Caco-2 (cell line): ENCODE measurements around the gene NRXN2. TPM values are rescaled to one million over a fixed set of nuclear protein-coding genes. Genes with fewer than 3 reads are reported as not detected.

Experiments used
- BruUV-seq: library from RNA; stranded (reverse); fragments of 400-500 nt; replicated peaks from 2 replicates; lab custom pipeline; 2021; lab: Mats Ljungman, UMichigan
- CTCF ChIA-PET: fragments of 300-600 bp; sonication (Branson Sonifier 250); formaldehyde crosslinking; loops from one replicate; lab custom pipeline; 2022; ENCODE audit warnings: antibody characterized with exemption; lab: Charles Lee
- POLR2A ChIA-PET: fragments of 300-600 bp; sonication (Branson Sonifier 250); formaldehyde crosslinking; loops from one replicate; lab custom pipeline; 2022; ENCODE audit warnings: antibody characterized with exemption; lab: Charles Lee
- DNase-seq, 2 experiments: peaks; one replicate each; pipeline versions ENCODE4 v3.0.0 to v3.0.0-alpha.2; 2020 to 2022
- H3K27me3 ChIP-seq: replicated peaks from 2 replicates; pipeline ENCODE4 v1.6.0; 2011; ENCODE audit warnings: low read length; ENCODE audit not compliant: control insufficient read depth, insufficient read depth
- H3K36me3 ChIP-seq: 2 replicates; pipeline ENCODE4 v1.5.1; 2011; ENCODE audit warnings: low read length; ENCODE audit not compliant: control insufficient read depth, insufficient read depth
- H3K4me1 ChIP-seq: fragments of 250-450 bp; sonication (Bioruptor Pico); 2 replicates; pipeline ENCODE4 v1.5.1; 2020; ENCODE audit warnings: mild to moderate bottlenecking
- H3K4me3 ChIP-seq: 2 replicates; pipeline ENCODE4 v1.5.1; 2011; ENCODE audit warnings: low read depth, mild to moderate bottlenecking, control low read depth, low read length
- H3K9me3 ChIP-seq: fragments of 250-450 bp; sonication (Bioruptor Pico); 2 replicates; pipeline ENCODE4 v1.5.1; 2020; ENCODE audit warnings: mild to moderate bottlenecking, moderate library complexity
- H3K27ac Mint-ChIP-seq: one replicate; pipeline ENCODE4 v1.8.0; 2022; ENCODE audit warnings: mixed read lengths; ENCODE audit not compliant: unreplicated experiment
- H3K27me3 Mint-ChIP-seq: one replicate; pipeline ENCODE4 v1.8.0; 2022; ENCODE audit warnings: mixed read lengths; ENCODE audit not compliant: insufficient read depth, unreplicated experiment
- H3K36me3 Mint-ChIP-seq: one replicate; pipeline ENCODE4 v1.8.0; 2022; ENCODE audit warnings: mild to moderate bottlenecking, mixed read lengths; ENCODE audit not compliant: insufficient read depth, unreplicated experiment
- H3K4me1 Mint-ChIP-seq: one replicate; pipeline ENCODE4 v1.8.0; 2022; ENCODE audit warnings: low read depth, mixed read lengths; ENCODE audit not compliant: unreplicated experiment
- H3K4me3 Mint-ChIP-seq: one replicate; pipeline ENCODE4 v1.8.0; 2022; ENCODE audit warnings: mild to moderate bottlenecking, moderate library complexity, mixed read lengths; ENCODE audit not compliant: unreplicated experiment
- H3K9me3 Mint-ChIP-seq: one replicate; pipeline ENCODE4 v1.8.0; 2022; ENCODE audit warnings: mixed read lengths; ENCODE audit not compliant: unreplicated experiment
- intact Hi-C: fragments of 100-400 bp; cut with micrococcal nuclease; formaldehyde crosslinking; loops from one replicate; pipeline ENCODE4 v1.10.0; 2022; ENCODE audit not compliant: unreplicated experiment
- total RNA-seq: library from RNA; stranded (reverse); gene quantifications from 2 replicates; pipeline ENCODE4 v1.2.3, GENCODE V29; 2022
- TF ChIP-seq, protein P1 (sequence below), 2 experiments: fragments of 200-600 bp in 1 of 2; IDR thresholded peaks; 1 replicate in 1 of 2; 2 replicates in 1 of 2; pipeline versions ENCODE4 v1.5.1 to v1.8.0; 2011 to 2022; ENCODE audit warnings: antibody characterized with exemption in 1 of 2, control low read depth in 1 of 2, inconsistent platforms in 1 of 2, low read depth in 1 of 2, low read length in 1 of 2, mild to moderate bottlenecking in 1 of 2, moderate library complexity in 1 of 2; ENCODE audit not compliant: insufficient read depth in 1 of 2, severe bottlenecking in 1 of 2, unreplicated experiment in 1 of 2

NRXN2 gene
- total RNA-seq, 1 experiment from 2014 or later = 7.6 TPM

GRCh38 chr11:64698427-64698826 is 24.6 kb downstream of the NRXN2 start:
- no peaks in the 10 kb centered on the region for H3K36me3 Mint-ChIP-seq
- H3K9me3 Mint-ChIP-seq = no peaks in the 10 kb centered on the region
- no peak for DNase-seq
- H3K4me3 Mint-ChIP-seq = no peak overlapping the region
- no TSS peak for BruUV-seq
- TF ChIP-seq, protein P1, sequence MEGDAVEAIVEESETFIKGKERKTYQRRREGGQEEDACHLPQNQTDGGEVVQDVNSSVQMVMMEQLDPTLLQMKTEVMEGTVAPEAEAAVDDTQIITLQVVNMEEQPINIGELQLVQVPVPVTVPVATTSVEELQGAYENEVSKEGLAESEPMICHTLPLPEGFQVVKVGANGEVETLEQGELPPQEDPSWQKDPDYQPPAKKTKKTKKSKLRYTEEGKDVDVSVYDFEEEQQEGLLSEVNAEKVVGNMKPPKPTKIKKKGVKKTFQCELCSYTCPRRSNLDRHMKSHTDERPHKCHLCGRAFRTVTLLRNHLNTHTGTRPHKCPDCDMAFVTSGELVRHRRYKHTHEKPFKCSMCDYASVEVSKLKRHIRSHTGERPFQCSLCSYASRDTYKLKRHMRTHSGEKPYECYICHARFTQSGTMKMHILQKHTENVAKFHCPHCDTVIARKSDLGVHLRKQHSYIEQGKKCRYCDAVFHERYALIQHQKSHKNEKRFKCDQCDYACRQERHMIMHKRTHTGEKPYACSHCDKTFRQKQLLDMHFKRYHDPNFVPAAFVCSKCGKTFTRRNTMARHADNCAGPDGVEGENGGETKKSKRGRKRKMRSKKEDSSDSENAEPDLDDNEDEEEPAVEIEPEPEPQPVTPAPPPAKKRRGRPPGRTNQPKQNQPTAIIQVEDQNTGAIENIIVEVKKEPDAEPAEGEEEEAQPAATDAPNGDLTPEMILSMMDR (IDR thresholded peaks at IDR 0.05; ENCODE audit: insufficient read depth in 1 of 2, low read depth in 1 of 2, low read length in 1 of 2, severe bottlenecking in 1 of 2, unreplicated experiment in 1 of 2) = no peak
- no peak overlapping the region for H3K27ac Mint-ChIP-seq
- POLR2A ChIA-PET = no interaction called here
- intact Hi-C loops = no loop called here
- Histone ChIP-seq H3K9me3 (no peaks in the 10 kb centered on the region), H3K27me3 (peaks cover 2% of the 10 kb centered on the region; the same call in 1 of the 2 replicates), H3K4me3 (no peak overlapping the region), H3K36me3 (no peaks in the 10 kb centered on the region), H3K4me1 (no peaks in the 10 kb centered on the region)
- peaks cover 9% of the 10 kb centered on the region for H3K4me1 Mint-ChIP-seq
- CTCF ChIA-PET = no interaction called here
- peaks cover 9% of the 10 kb centered on the region for H3K27me3 Mint-ChIP-seq

DNA sequence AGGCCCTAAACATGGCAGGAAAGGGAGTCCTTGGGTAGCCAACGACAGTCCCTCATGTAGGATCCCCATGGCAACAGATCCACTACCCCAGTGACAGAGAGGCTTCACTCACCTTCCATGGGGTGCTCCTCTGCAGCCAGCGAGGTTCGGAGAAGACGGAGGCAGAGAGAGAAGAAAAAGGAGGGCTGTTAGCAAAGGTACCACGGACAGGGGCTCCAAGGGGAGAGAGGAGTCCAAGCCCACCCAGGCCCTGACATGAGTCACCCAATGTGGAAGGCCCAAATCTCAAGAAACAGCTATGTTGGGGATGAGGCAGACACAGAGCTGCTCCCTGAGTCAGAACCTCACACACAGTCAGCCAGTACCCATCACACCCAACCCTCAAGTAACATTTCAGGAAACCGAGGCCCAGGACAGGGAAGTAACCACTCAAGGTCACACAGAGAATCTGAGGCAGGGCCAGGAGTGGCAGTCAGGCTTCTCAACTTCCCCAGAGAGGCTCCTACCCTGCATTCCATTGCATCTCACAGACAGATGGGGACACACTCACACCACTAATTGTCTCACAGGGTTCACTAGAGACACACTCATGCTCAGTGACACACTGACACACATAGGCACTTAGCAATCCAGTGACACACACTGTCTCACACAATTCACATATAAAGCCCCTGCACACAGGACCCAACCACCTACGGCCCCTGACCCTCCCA is 25.2 kb downstream of the NRXN2 start:
- H3K9me3 Mint-ChIP-seq = no peaks in the 10 kb centered on the region
- H3K36me3 Mint-ChIP-seq = no peaks in the 10 kb centered on the region
- H3K9me3 ChIP-seq = no peaks in the 10 kb centered on the region
- intact Hi-C loops = no loop called here
- no TSS peak for BruUV-seq
- peaks cover 9% of the 10 kb centered on the region for H3K4me1 Mint-ChIP-seq
- H3K36me3 ChIP-seq = no peaks in the 10 kb centered on the region
- TF ChIP-seq, protein P1 (IDR thresholded peaks at IDR 0.05; ENCODE audit: insufficient read depth in 1 of 2, low read depth in 1 of 2, low read length in 1 of 2, severe bottlenecking in 1 of 2, unreplicated experiment in 1 of 2) = no peak
- no peak overlapping the region for H3K4me3 ChIP-seq
- H3K4me3 Mint-ChIP-seq = no peak overlapping the region
- ChIA-PET POLR2A (no interaction called here), CTCF (interaction anchor here (1.1 kb wide), 1 partner anchor 343 kb away, joined by 3 read pairs; no protein-coding TSS in a partner anchor)
- no peaks in the 10 kb centered on the region for H3K4me1 ChIP-seq
- no peak overlapping the region for H3K27ac Mint-ChIP-seq
- H3K27me3 ChIP-seq = peaks cover 2% of the 10 kb centered on the region; the same call in 1 of the 2 replicates
- H3K27me3 Mint-ChIP-seq = peaks cover 15% of the 10 kb centered on the region
- no peak for DNase-seq

GRCh38 chr11:64696045-64696444 is 27.0 kb downstream of the NRXN2 start:
- POLR2A ChIA-PET = no interaction called here
- no peak for DNase-seq
- Mint-ChIP-seq H3K27me3 (peaks cover 24% of the 10 kb centered on the region), H3K27ac (no peak overlapping the region), H3K4me1 (peaks cover 9% of the 10 kb centered on the region), H3K4me3 (no peak overlapping the region), H3K9me3 (no peaks in the 10 kb centered on the region), H3K36me3 (no peaks in the 10 kb centered on the region)
- Histone ChIP-seq H3K36me3 (no peaks in the 10 kb centered on the region), H3K9me3 (no peaks in the 10 kb centered on the region), H3K27me3 (peaks cover 4% of the 10 kb centered on the region), H3K4me3 (no peak overlapping the region), H3K4me1 (no peaks in the 10 kb centered on the region)
- intact Hi-C loops = no loop called here
- no TSS peak for BruUV-seq
- TF ChIP-seq, protein P1 (IDR thresholded peaks at IDR 0.05; ENCODE audit: insufficient read depth in 1 of 2, low read depth in 1 of 2, low read length in 1 of 2, severe bottlenecking in 1 of 2, unreplicated experiment in 1 of 2) = no peak
- CTCF ChIA-PET = no interaction called here
